SK-N-SH treated with all-trans-retinoic acid at 6 μM for 48 hours (cell line): ENCODE results near the gene TBC1D9.

Experiments
- ARNTL ChIP-seq: fragments of 450-650 bp; formaldehyde crosslinking; IDR thresholded peaks from 2 replicates; pipeline ENCODE4 v1.5.0; 2020; ENCODE audit warnings: low read depth, mild to moderate bottlenecking, moderate library complexity, borderline replicate concordance
- GLIS3 ChIP-seq: fragments of 250-450 bp; sonication (Bioruptor Pico); IDR thresholded peaks from 2 replicates; pipeline ENCODE4 v1.5.0; 2020; ENCODE audit warnings: mild to moderate bottlenecking, moderate library complexity
- OSR1 ChIP-seq: fragments of 250-450 bp; sonication (Bioruptor Pico); IDR thresholded peaks from 2 replicates; pipeline ENCODE4 v1.8.0; 2022; ENCODE audit warnings: moderate library complexity, mild to moderate bottlenecking, inconsistent platforms
- TCF4 ChIP-seq: fragments of 250-450 bp; sonication (Bioruptor Pico); IDR thresholded peaks from 2 replicates; pipeline ENCODE4 v1.8.0; 2021; ENCODE audit warnings: mild to moderate bottlenecking, moderate library complexity, borderline replicate concordance
- TOX ChIP-seq: fragments of 250-450 bp; sonication (Bioruptor Pico); IDR thresholded peaks from 2 replicates; pipeline ENCODE4 v1.8.0; 2021; ENCODE audit warnings: mild to moderate bottlenecking, moderate library complexity, borderline replicate concordance
- ZFP3 ChIP-seq: fragments of 250-450 bp; sonication (Bioruptor Pico); IDR thresholded peaks from 2 replicates; pipeline ENCODE4 v1.5.0; 2020; ENCODE audit warnings: mild to moderate bottlenecking, moderate library complexity
- ZFP30 ChIP-seq: fragments of 450-650 bp; formaldehyde crosslinking; IDR thresholded peaks from 2 replicates; pipeline ENCODE4 v1.5.0; 2022; ENCODE audit warnings: mild to moderate bottlenecking, moderate library complexity
- ZNF565 ChIP-seq: fragments of 450-650 bp; formaldehyde crosslinking; conservative IDR thresholded peaks from 2 replicates; pipeline ENCODE4 v1.5.0; 2020; ENCODE audit warnings: low read depth, mild to moderate bottlenecking, moderate library complexity
- TF ChIP-seq, protein P1 (sequence below): fragments of 250-450 bp; sonication (Bioruptor Pico); IDR thresholded peaks from 2 replicates; pipeline ENCODE4 v1.5.1; 2020; ENCODE audit warnings: low read depth, mild to moderate bottlenecking, moderate library complexity
- TF ChIP-seq, protein P2 (sequence below): fragments of 250-450 bp; sonication (Bioruptor Pico); IDR thresholded peaks from 2 replicates; pipeline ENCODE4 v1.5.0; 2020; ENCODE audit warnings: mild to moderate bottlenecking, moderate library complexity
- TF ChIP-seq, protein P3 (sequence below): fragments of 250-450 bp; sonication (Bioruptor Pico); IDR thresholded peaks from 2 replicates; pipeline ENCODE4 v1.5.1; 2021; ENCODE audit warnings: mild to moderate bottlenecking, moderate library complexity
- TF ChIP-seq, protein P4 (sequence below): fragments of 250-450 bp; sonication (Bioruptor Pico); IDR thresholded peaks from 2 replicates; pipeline ENCODE4 v1.8.0; 2020; ENCODE audit warnings: mild to moderate bottlenecking, moderate library complexity, borderline replicate concordance

DNA sequence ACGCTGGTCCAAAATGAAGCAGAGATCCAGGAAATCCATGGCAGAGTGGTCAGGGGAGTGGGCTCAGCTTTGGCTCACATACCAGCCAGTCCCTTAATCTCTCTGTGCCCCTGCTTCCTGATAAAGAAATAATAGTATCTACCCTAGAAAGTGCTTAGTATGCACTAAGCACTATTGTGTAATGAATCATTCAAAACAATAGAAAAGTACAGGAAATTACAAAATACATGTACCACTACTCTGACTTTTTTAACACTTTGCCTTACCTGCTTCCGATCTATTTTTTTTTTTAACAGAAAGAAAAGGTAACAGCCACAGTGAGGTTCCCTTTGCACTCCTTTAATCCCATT is 49.9 kb downstream of the TBC1D9 start:
- TF ChIP-seq, protein P1, sequence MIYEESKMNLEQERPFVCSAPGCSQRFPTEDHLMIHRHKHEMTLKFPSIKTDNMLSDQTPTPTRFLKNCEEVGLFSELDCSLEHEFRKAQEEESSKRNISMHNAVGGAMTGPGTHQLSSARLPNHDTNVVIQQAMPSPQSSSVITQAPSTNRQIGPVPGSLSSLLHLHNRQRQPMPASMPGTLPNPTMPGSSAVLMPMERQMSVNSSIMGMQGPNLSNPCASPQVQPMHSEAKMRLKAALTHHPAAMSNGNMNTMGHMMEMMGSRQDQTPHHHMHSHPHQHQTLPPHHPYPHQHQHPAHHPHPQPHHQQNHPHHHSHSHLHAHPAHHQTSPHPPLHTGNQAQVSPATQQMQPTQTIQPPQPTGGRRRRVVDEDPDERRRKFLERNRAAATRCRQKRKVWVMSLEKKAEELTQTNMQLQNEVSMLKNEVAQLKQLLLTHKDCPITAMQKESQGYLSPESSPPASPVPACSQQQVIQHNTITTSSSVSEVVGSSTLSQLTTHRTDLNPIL = no peak
- no peak for TF ChIP-seq OSR1 (CRISPR knock-in tag)
- no peak for TF ChIP-seq ZFP30 (CRISPR knock-in tag)
- TF ChIP-seq, protein P2, sequence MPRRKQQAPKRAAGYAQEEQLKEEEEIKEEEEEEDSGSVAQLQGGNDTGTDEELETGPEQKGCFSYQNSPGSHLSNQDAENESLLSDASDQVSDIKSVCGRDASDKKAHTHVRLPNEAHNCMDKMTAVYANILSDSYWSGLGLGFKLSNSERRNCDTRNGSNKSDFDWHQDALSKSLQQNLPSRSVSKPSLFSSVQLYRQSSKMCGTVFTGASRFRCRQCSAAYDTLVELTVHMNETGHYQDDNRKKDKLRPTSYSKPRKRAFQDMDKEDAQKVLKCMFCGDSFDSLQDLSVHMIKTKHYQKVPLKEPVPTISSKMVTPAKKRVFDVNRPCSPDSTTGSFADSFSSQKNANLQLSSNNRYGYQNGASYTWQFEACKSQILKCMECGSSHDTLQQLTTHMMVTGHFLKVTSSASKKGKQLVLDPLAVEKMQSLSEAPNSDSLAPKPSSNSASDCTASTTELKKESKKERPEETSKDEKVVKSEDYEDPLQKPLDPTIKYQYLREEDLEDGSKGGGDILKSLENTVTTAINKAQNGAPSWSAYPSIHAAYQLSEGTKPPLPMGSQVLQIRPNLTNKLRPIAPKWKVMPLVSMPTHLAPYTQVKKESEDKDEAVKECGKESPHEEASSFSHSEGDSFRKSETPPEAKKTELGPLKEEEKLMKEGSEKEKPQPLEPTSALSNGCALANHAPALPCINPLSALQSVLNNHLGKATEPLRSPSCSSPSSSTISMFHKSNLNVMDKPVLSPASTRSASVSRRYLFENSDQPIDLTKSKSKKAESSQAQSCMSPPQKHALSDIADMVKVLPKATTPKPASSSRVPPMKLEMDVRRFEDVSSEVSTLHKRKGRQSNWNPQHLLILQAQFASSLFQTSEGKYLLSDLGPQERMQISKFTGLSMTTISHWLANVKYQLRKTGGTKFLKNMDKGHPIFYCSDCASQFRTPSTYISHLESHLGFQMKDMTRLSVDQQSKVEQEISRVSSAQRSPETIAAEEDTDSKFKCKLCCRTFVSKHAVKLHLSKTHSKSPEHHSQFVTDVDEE (CRISPR knock-in tag) = no peak
- no peak for TF ChIP-seq TCF4
- TF ChIP-seq ARNTL = no peak
- no peak for TF ChIP-seq ZNF565 (CRISPR knock-in tag)
- TF ChIP-seq GLIS3 (CRISPR knock-in tag) = no peak
- TF ChIP-seq, protein P3, sequence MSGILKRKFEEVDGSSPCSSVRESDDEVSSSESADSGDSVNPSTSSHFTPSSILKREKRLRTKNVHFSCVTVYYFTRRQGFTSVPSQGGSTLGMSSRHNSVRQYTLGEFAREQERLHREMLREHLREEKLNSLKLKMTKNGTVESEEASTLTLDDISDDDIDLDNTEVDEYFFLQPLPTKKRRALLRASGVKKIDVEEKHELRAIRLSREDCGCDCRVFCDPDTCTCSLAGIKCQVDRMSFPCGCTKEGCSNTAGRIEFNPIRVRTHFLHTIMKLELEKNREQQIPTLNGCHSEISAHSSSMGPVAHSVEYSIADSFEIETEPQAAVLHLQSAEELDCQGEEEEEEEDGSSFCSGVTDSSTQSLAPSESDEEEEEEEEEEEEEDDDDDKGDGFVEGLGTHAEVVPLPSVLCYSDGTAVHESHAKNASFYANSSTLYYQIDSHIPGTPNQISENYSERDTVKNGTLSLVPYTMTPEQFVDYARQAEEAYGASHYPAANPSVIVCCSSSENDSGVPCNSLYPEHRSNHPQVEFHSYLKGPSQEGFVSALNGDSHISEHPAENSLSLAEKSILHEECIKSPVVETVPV (CRISPR knock-in tag) = no peak
- TF ChIP-seq, protein P4, sequence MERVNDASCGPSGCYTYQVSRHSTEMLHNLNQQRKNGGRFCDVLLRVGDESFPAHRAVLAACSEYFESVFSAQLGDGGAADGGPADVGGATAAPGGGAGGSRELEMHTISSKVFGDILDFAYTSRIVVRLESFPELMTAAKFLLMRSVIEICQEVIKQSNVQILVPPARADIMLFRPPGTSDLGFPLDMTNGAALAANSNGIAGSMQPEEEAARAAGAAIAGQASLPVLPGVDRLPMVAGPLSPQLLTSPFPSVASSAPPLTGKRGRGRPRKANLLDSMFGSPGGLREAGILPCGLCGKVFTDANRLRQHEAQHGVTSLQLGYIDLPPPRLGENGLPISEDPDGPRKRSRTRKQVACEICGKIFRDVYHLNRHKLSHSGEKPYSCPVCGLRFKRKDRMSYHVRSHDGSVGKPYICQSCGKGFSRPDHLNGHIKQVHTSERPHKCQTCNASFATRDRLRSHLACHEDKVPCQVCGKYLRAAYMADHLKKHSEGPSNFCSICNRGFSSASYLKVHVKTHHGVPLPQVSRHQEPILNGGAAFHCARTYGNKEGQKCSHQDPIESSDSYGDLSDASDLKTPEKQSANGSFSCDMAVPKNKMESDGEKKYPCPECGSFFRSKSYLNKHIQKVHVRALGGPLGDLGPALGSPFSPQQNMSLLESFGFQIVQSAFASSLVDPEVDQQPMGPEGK (CRISPR knock-in tag) = no peak
- TF ChIP-seq ZFP3 (CRISPR knock-in tag) = no peak
- TF ChIP-seq TOX (CRISPR knock-in tag) = no peak
